ENCODE measurements around the gene RXFP4. TPM values are rescaled to one million over a fixed set of nuclear protein-coding genes. Genes with fewer than 3 reads are reported as not detected.
"Not testable (repeated sequence)": the region's sequence is repeated elsewhere in the genome, so short reads cannot be mapped to it uniquely, and the experiment has no call there.

Gene RXFP4
- total RNA-seq, 2 experiments from 2014 or later, result 0.34 TPM; not detected in 1

DNA sequence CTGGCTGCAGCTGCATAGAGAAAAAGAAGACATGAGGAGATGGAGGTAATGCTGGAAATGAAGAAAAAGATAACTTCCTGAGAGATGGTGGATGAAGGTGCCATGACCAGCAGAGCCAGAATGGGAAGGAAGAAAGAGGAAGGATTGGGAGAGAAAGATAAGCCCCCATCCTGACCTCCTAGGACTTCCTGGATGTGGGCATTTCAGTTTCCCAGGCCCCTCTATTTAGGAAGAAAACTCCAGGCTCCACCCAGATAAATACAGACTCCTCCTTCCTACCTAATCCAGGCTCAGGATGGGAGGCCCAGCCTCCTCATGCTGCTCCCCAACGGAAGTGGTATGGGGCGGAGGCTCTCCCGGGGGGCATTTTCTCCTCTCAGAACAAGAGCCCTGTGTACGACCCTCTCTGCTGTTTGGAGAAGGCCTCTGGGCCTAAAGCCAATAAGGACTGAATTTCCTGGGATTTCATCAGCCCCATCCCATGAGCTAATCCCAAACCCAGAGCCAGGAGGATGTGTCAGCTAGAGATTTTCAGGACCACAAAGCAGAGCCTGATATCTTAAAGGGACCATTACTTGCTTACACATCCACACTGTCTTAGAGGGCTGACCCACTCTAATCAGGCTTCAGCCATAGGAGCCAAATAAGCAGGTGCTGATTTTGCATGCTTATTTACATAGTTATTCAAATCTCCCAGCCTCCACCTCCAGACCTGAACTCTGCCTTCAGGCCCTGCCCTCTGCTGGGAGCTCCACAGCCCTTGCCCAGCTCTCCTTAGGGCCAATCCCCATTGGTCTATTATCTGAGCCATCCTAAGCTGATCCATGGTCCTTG is 42.0 kb downstream of the RXFP4 start:
- Histone ChIP-seq H3K27ac (ENCODE audit: low read depth, low read length, poor library complexity, severe bottlenecking) (peak overlapping the region; percentile 94), H4K20me1 (ENCODE audit: insufficient read depth, low read length) (no peaks in the 10 kb centered on the region), H3K79me2 (ENCODE audit: insufficient read depth, low read depth, low read length) (peaks cover 39% of the 10 kb centered on the region), H3K9me2 (ENCODE audit: insufficient read depth, low read length) (no peaks in the 10 kb centered on the region), H3K4me2 (ENCODE audit: low read length) (peak overlapping the region; percentile 94), H3K36me3 (ENCODE audit: insufficient read depth, low read length) (no peaks in the 10 kb centered on the region), H3K4me3 (ENCODE audit: low read depth, low read length, poor library complexity, severe bottlenecking) (peak overlapping the region; percentile 85), H3K9me3 (ENCODE audit: low read length) (no peaks in the 10 kb centered on the region), H3K4me1 (ENCODE audit: insufficient read depth, low read length, poor library complexity, severe bottlenecking) (peaks cover 56% of the 10 kb centered on the region), H2AFZ (ENCODE audit: low read length) (peak overlapping the region; percentile 6; the same call in 1 of the 2 replicates)
- intact Hi-C loops (cut with micrococcal nuclease; ENCODE audit: unreplicated experiment), result loop anchor here (1.0 kb wide), 1 partner anchor 37 kb away; no protein-coding TSS in a partner anchor
- TF ChIP-seq EZH2phosphoT487 (IDR thresholded peaks at IDR 0.05; ENCODE audit: borderline replicate concordance, low read depth, low read length), result no peak
- TF ChIP-seq, protein P1, sequence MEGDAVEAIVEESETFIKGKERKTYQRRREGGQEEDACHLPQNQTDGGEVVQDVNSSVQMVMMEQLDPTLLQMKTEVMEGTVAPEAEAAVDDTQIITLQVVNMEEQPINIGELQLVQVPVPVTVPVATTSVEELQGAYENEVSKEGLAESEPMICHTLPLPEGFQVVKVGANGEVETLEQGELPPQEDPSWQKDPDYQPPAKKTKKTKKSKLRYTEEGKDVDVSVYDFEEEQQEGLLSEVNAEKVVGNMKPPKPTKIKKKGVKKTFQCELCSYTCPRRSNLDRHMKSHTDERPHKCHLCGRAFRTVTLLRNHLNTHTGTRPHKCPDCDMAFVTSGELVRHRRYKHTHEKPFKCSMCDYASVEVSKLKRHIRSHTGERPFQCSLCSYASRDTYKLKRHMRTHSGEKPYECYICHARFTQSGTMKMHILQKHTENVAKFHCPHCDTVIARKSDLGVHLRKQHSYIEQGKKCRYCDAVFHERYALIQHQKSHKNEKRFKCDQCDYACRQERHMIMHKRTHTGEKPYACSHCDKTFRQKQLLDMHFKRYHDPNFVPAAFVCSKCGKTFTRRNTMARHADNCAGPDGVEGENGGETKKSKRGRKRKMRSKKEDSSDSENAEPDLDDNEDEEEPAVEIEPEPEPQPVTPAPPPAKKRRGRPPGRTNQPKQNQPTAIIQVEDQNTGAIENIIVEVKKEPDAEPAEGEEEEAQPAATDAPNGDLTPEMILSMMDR (conservative IDR thresholded peaks at IDR 0.05; ENCODE audit: low read length), result peak; percentile 67
- CTCF ChIA-PET (ENCODE audit: unreplicated experiment), result interaction anchor here (0.5 to 1.5 kb wide), 6 partner anchors 9 to 516 kb away, joined by 3 to 4 read pairs (median 3); no protein-coding TSS in a partner anchor
- peak; percentile 85 for DNase-seq (ENCODE audit: low spot score)
- no TSS peak for BruUV-seq (replicated peaks)
- POLR2A ChIA-PET, result interaction anchor here (0.6 to 5.0 kb wide), 10 partner anchors 9 to 124 kb away, joined by 3 to 32 read pairs (median 4); partner anchors contain the start of genes KHDC4 and SYT11

DNA sequence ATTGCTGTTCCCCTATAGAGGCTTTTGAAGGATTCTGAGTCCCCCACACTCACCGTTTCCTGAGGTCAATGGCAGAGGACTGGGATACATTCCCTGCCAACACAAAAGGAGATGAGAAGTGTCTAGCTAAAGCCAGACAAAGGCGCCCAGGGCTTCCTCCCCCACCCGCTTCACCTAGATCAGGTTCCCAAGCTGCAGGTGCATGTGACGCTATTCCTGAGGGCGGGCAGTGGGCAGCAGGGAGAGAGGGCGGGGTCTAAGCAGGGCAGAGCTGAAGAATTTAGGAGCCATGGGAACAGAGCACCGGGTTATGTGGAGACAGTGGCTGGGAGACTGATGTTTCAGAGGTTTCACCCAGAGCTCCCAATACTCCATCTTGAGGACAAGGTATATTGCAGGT is 42.9 kb downstream of the RXFP4 start:
- CTCF ChIA-PET (ENCODE audit: unreplicated experiment), result interaction anchor here (1.3 to 1.5 kb wide), 2 partner anchors 44 to 46 kb away, joined by 3 to 4 read pairs; no protein-coding TSS in a partner anchor
- intact Hi-C loops (cut with micrococcal nuclease; ENCODE audit: unreplicated experiment), result no loop called here

GRCh38 chr1:155984903-155985645 is 43.6 kb downstream of the RXFP4 start:
- intact Hi-C loops (cut with micrococcal nuclease; ENCODE audit: unreplicated experiment); H3K9me3 ChIP-seq (ENCODE audit: low read length); H3K4me2 ChIP-seq (ENCODE audit: low read length); H3K9me2 ChIP-seq (ENCODE audit: insufficient read depth, low read length); H3K36me3 ChIP-seq (ENCODE audit: insufficient read depth, low read length); H4K20me1 ChIP-seq (ENCODE audit: insufficient read depth, low read length); BruUV-seq (replicated peaks); H2AFZ ChIP-seq (ENCODE audit: low read length); H3K27ac ChIP-seq (ENCODE audit: low read depth, low read length, poor library complexity, severe bottlenecking); DNase-seq (ENCODE audit: low spot score); H3K4me3 ChIP-seq (ENCODE audit: low read depth, low read length, poor library complexity, severe bottlenecking): not testable (repeated sequence)
- Histone ChIP-seq H3K79me2 (ENCODE audit: insufficient read depth, low read depth, low read length) (peaks cover 22% of the 10 kb centered on the region; the same call in 1 of the 2 replicates), H3K4me1 (ENCODE audit: insufficient read depth, low read length, poor library complexity, severe bottlenecking) (peaks cover 61% of the 10 kb centered on the region)
- POLR2A ChIA-PET, result interaction anchor here (0.7 to 5.0 kb wide), 8 partner anchors 18 to 51 kb away, joined by 3 to 32 read pairs (median 4); partner anchors contain the start of gene KHDC4
- CTCF ChIA-PET (ENCODE audit: unreplicated experiment), result interaction anchor here (1.5 kb wide), 1 partner anchor 45 kb away, joined by 4 read pairs; no protein-coding TSS in a partner anchor

More for the DNA sequence above, 42.9 kb downstream of the RXFP4 start:
- POLR2A ChIA-PET, result interaction anchor here (0.7 to 5.0 kb wide), 13 partner anchors 10 to 125 kb away, joined by 3 to 32 read pairs (median 3); partner anchors contain the start of genes KHDC4 and SYT11
- peaks cover 30% of the 10 kb centered on the region; the same call in 1 of the 2 replicates for H3K79me2 ChIP-seq (ENCODE audit: insufficient read depth, low read depth, low read length)
- DNase-seq (ENCODE audit: low spot score), result no peak
- H3K27ac ChIP-seq (ENCODE audit: low read depth, low read length, poor library complexity, severe bottlenecking), result peak overlapping the region; percentile 94
- no peak for TF ChIP-seq EZH2phosphoT487 (IDR thresholded peaks at IDR 0.05; ENCODE audit: borderline replicate concordance, low read depth, low read length)
- TF ChIP-seq, protein P1 (conservative IDR thresholded peaks at IDR 0.05; ENCODE audit: low read length), result no peak
- no peak overlapping the region for H3K4me3 ChIP-seq (ENCODE audit: low read depth, low read length, poor library complexity, severe bottlenecking)
- H3K36me3 ChIP-seq (ENCODE audit: insufficient read depth, low read length), result no peaks in the 10 kb centered on the region
- H3K4me1 ChIP-seq (ENCODE audit: insufficient read depth, low read length, poor library complexity, severe bottlenecking), result peaks cover 60% of the 10 kb centered on the region
- BruUV-seq (replicated peaks), result no TSS peak
- peak overlapping the region; percentile 94 for H3K4me2 ChIP-seq (ENCODE audit: low read length)
- H4K20me1 ChIP-seq (ENCODE audit: insufficient read depth, low read length), result no peaks in the 10 kb centered on the region
- no peaks in the 10 kb centered on the region for H3K9me3 ChIP-seq (ENCODE audit: low read length)
- peak overlapping the region; percentile 6; the same call in 1 of the 2 replicates for H2AFZ ChIP-seq (ENCODE audit: low read length)
- H3K9me2 ChIP-seq (ENCODE audit: insufficient read depth, low read length), result no peaks in the 10 kb centered on the region

All from OCI-LY7 (cell line).